Measurements from ENCODE around the gene ADAD2. TPM values are rescaled to one million over a fixed set of nuclear protein-coding genes. Genes with fewer than 3 reads are reported as not detected.

The ADAD2 gene
- total RNA-seq, 4 donors from 2014 or later, result 0.19 to 4.3 (median 1.6) TPM; not detected in 1

DNA sequence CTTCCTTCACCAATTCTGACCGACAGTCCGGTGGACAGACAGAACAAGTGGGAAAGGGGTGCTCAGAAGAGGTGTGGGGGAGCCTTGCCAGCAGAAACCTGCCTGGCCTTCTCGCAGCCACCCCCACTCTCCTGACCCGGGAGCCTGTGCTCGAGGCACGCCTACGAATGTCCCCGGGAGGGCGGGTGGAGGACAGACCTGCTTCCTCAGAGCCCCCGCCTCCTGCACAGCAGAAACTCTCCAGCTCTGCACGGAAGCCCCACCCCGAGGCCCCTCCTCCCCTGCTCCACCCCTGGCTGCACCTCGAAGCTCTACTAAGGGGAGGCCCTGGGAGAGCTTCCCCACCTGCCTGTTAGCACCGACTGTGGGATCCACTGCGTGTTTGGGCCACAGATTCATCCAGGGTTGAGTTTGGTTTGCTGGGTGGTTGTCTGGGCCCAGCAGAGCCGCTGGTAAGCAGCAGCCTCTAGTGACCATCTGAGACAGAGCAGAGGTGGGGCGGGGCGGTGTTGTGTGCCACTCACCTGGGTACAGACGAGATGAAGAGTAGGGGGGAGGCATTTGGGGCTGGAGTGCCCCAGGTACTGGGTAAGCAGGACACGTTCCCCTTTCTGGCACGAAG lies 10.3 kb upstream of the ADAD2 start:
- no peak for DNase-seq (ENCODE audit: low spot score)
- no peak for ATAC-seq (ENCODE audit: low FRiP score)
- TF ChIP-seq, protein P1, sequence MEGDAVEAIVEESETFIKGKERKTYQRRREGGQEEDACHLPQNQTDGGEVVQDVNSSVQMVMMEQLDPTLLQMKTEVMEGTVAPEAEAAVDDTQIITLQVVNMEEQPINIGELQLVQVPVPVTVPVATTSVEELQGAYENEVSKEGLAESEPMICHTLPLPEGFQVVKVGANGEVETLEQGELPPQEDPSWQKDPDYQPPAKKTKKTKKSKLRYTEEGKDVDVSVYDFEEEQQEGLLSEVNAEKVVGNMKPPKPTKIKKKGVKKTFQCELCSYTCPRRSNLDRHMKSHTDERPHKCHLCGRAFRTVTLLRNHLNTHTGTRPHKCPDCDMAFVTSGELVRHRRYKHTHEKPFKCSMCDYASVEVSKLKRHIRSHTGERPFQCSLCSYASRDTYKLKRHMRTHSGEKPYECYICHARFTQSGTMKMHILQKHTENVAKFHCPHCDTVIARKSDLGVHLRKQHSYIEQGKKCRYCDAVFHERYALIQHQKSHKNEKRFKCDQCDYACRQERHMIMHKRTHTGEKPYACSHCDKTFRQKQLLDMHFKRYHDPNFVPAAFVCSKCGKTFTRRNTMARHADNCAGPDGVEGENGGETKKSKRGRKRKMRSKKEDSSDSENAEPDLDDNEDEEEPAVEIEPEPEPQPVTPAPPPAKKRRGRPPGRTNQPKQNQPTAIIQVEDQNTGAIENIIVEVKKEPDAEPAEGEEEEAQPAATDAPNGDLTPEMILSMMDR (IDR thresholded peaks at IDR 0.05), result no peak

DNA sequence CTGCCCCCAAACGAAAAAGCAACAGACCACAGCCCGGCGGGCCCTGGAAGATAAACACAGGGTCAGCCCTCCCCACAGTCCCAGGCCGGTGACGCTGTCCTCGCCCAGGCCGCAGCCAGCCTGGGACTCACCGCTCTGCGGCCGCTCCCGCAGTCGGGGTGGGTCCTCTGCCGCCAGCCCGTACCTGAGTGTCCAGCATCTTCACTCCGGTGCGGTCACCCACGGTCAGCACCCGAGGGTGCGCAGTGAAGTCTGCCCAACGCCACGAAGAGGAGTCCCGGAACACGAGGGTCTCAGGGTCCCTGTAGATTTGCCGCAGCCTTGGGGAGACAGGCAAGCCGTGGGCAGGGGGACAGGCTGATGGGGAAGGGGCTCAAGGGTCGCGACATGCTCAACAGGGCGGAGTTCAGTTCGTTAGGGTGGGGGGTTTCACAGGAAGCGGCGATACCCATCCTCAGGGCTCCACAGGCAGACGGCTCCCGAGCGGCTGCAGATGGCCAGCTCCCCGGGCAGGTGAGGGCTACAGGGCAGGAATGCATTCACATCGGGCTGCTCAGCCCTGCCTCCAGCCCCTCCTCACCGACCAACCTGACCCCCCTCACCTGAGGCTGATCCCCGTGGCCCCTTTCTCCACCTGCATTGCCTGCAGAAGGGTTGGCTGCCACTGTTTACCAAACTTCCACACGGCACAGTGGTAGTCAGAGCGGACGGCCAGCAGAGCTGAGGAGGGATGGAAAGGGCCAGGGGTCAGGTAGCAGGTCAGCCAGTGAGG lies 9.6 kb upstream of the ADAD2 start:
- no peak for ATAC-seq (ENCODE audit: low FRiP score)
- TF ChIP-seq, protein P1 (IDR thresholded peaks at IDR 0.05), result no peak
- no peak for DNase-seq (ENCODE audit: low spot score)

GRCh38 chr16:84182104-84182503 lies 8.9 kb upstream of the ADAD2 start:
- no peak for DNase-seq (ENCODE audit: low spot score)
- no peak for ATAC-seq (ENCODE audit: low FRiP score)
- TF ChIP-seq, protein P1 (IDR thresholded peaks at IDR 0.05), result no peak

DNA sequence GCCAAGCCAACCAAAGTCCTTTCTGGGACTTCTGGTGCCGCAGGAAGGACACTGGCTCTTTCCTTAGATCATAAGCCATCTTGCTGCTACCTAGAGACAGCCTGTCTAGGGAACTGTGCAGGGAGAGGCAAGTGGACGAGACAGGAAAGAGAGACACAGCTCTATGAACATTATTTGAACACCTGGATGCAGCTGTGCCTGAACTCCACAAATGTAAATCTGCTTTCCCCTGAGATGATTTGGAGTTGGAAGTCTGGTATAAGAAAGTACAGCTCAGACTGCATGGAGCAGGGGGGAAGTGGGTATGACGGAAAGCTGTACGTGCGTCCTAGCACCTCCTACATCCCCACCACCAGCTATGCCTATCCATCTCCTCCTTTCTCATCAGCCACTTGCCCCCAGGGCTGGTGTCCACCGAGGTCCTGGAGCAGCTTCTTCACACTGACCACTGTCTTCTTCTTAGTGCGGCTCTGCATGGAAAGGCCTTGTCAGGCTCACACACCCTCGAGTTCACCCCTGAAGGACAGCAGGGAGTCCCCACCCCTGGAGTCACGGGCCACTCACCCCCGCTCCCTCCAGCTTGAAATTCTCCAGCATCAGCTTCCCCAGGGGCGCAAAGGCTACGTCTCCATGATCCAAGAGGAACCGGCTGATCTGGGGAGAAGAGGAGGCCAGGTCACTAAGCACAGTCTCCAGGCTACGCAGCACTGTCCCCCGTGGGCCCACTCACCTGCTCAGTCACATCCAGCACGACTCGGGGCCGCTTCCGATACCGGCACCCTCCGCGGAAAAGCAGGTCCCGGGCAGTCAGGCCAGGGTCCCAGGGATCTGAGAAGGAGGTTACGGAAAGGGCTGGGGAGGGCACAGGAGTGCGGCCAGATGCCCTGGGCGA lies 8.0 kb upstream of the ADAD2 start:
- ATAC-seq (ENCODE audit: low FRiP score) (no peak), DNase-seq (ENCODE audit: low spot score) (no peak)
- TF ChIP-seq, protein P1 (IDR thresholded peaks at IDR 0.05), result no peak

- DNase-seq (ENCODE audit: low spot score) (no peak), ATAC-seq (ENCODE audit: low FRiP score) (no peak)
- TF ChIP-seq, protein P1 (IDR thresholded peaks at IDR 0.05), result no peak
Measured at GRCh38 chr16:84183572-84183875, 7.4 kb upstream of the ADAD2 start.

- no peak for DNase-seq (ENCODE audit: low spot score)
- TF ChIP-seq, protein P1 (IDR thresholded peaks at IDR 0.05), result no peak
- no peak for ATAC-seq (ENCODE audit: low FRiP score)
Measured at GRCh38 chr16:84183911-84184591, 6.9 kb upstream of the ADAD2 start.

Measured in omental fat pad (tissue), 4 donors.